Right lobe of liver (tissue), 6 donors: ENCODE results near the gene PIK3R4. TPM values are rescaled to one million over a fixed set of nuclear protein-coding genes. Genes with fewer than 3 reads are reported as not detected.
A peak's percentile ranks its signal among the peaks of the same experiment; 100 is the strongest.

Experiments
- ATAC-seq, 4 donors: fragments of 200-7000 bp; cut with Tn5 transposase; one replicate each; pipeline ENCODE4 v1.9.1; 2020; ENCODE audit warnings: mild to moderate bottlenecking in 4 of 4, moderate library complexity in 4 of 4
- DNase-seq, 3 donors: peaks; one replicate each; pipeline ENCODE4 v3.0.0-alpha.2; 2020
- H3K27ac ChIP-seq, 3 donors: fragments of 200-600 bp; one replicate each; pipeline ENCODE4 v1.8.0; 2022
- H3K27me3 ChIP-seq, 2 donors: fragments of 200-600 bp; one replicate each; pipeline ENCODE4 v1.8.0; 2022
- H3K36me3 ChIP-seq, 4 donors: fragments of 200-600 bp; sonication (generic) in 1 of 4; one replicate each; pipeline versions ENCODE4 v1.5.1 to v1.8.0; 2017 to 2022; ENCODE audit warnings: control low read depth in 1 of 4
- H3K4me1 ChIP-seq, 4 donors: fragments of 200-600 bp; sonication (generic) in 1 of 4; one replicate each; pipeline versions ENCODE4 v1.5.1 to v1.8.0; 2017 to 2022; ENCODE audit warnings: control low read depth in 1 of 4
- H3K4me3 ChIP-seq, 3 donors: fragments of 200-600 bp; one replicate each; pipeline ENCODE4 v1.8.0; 2022
- H3K9me3 ChIP-seq, 4 donors: fragments of 200-600 bp; sonication (generic) in 1 of 4; one replicate each; pipeline versions ENCODE4 v1.5.1 to v1.8.0; 2017 to 2022; ENCODE audit warnings: control low read depth in 1 of 4
- POLR2A ChIP-seq: fragments of 450-650 bp; IDR thresholded peaks from one replicate; pipeline ENCODE4 v1.6.1; 2017; ENCODE audit warnings: antibody characterized with exemption, mild to moderate bottlenecking
- WGBS: methylation state at CpG from one replicate; pipeline ENCODE4 v1.1.6; 2018; ENCODE audit warnings: low coverage, low lambda C conversion rate; ENCODE audit not compliant: insufficient coverage; ENCODE audit errors: missing lambda C conversion rate; 5-methylcytosine and 5-hydroxymethylcytosine counted together
- intact Hi-C, 2 donors: fragments of 100-400 bp; cut with DNase I; formaldehyde crosslinking; loops; one replicate each; pipeline versions ENCODE4 v1.11.2 to v1.14.1; 2022
- total RNA-seq, 6 experiments: library from RNA; depleted of rRNA in 2 of 6; stranded (reverse); fragments of >200 nt in 2 of 6; fragmentation: NEBNext Ultra II Directional in 3 of 6; extraction: Animal tissue kit (Norgen Biotek cat#: 25700) in 3 of 6; gene quantifications; one replicate each; pipeline versions ENCODE4 v1.1.0 to v1.2.4, GENCODE V29; 2016 to 2023
- TF ChIP-seq, protein P1 (sequence below), 4 donors: fragments of 200-600 bp in 3 of 4; fragments of 450-650 bp in 1 of 4; IDR thresholded peaks; one replicate each; pipeline versions ENCODE4 v1.5.1 to v1.8.0; 2016 to 2022; ENCODE audit warnings: antibody characterized with exemption in 4 of 4, mild to moderate bottlenecking in 2 of 4
- donor health status: DM: no; HTN: yes; CAD: no.
- donor health status: DM: no; HTN: no; CAD: no.
- donor health status: DM: no; HTN: no; CAD: no.
- donor health status: DM: no; HTN: yes; CAD: no.
- donor health status: DM: no; HTN: yes; CAD: no.

Gene PIK3R4
- total RNA-seq, 6 experiments from 2014 or later: 15.3 to 35.3 (median 24.1) TPM

DNA sequence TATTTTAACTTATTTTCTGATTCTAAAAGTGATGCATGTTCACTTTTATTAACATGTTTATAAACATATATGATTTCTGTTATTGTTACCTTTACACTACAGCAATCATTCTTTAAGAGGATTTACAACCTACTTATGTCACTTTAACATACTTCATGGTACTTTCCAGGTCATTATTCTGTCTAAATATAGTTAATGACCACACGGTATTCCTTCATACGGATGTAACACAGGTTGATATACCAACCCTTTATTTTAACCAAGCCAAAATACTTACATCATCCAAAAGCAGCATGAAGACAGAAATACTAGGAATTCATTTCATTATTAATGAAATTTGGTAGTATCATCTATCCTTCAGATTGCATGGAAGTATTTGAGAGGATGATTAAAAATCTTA lies 18.6 kb downstream of the PIK3R4 start:
- Histone ChIP-seq H3K4me3 (no peak overlapping the region), H3K27me3 (no peaks in the 10 kb centered on the region), H3K9me3 (no peaks in the 10 kb centered on the region), H3K27ac (peak overlapping the region in 2 of 3 donors; percentile 69), H3K36me3 (peaks cover 0 to 5% (median 0%) of the 10 kb centered on the region in 4 donors), H3K4me1 (peaks cover 0 to 47% (median 4%) of the 10 kb centered on the region in 4 donors)
- 31% methylated on average over 2 of the region's 2 CpGs for WGBS
- no peak for TF ChIP-seq POLR2A
- TF ChIP-seq, protein P1, sequence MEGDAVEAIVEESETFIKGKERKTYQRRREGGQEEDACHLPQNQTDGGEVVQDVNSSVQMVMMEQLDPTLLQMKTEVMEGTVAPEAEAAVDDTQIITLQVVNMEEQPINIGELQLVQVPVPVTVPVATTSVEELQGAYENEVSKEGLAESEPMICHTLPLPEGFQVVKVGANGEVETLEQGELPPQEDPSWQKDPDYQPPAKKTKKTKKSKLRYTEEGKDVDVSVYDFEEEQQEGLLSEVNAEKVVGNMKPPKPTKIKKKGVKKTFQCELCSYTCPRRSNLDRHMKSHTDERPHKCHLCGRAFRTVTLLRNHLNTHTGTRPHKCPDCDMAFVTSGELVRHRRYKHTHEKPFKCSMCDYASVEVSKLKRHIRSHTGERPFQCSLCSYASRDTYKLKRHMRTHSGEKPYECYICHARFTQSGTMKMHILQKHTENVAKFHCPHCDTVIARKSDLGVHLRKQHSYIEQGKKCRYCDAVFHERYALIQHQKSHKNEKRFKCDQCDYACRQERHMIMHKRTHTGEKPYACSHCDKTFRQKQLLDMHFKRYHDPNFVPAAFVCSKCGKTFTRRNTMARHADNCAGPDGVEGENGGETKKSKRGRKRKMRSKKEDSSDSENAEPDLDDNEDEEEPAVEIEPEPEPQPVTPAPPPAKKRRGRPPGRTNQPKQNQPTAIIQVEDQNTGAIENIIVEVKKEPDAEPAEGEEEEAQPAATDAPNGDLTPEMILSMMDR (IDR thresholded peaks at IDR 0.05): no peak
- intact Hi-C loops: no loop called here
- DNase-seq (no peak), ATAC-seq (no peak)

DNA sequence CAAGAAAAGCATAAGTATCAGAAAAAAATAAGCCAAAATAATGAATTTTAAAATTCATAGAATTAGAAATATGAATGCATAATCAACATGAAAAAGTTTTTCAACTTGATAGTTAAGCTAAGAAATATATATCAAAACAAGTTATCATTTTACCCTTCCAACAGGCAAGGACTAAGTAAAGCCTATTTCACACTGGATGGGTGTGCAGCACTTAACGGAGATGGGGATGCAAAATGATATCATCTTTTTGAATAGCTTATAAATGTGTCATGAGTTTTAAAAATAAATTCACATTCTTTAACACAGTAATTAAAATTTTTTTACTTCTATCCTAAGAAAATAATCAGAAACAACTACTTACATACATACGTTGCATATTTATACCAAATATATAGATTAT lies 20.9 kb downstream of the PIK3R4 start:
- WGBS: 90% methylated on average over 2 of the region's 2 CpGs
- Histone ChIP-seq H3K27ac (no peak overlapping the region), H3K27me3 (no peaks in the 10 kb centered on the region), H3K9me3 (no peaks in the 10 kb centered on the region), H3K4me1 (peaks cover 0 to 30% (median 4%) of the 10 kb centered on the region in 4 donors), H3K36me3 (peaks cover 0 to 7% (median 0%) of the 10 kb centered on the region in 4 donors), H3K4me3 (no peak overlapping the region)
- ATAC-seq (no peak), DNase-seq (no peak)
- intact Hi-C loops: no loop called here
- no peak for TF ChIP-seq POLR2A
- TF ChIP-seq, protein P1 (IDR thresholded peaks at IDR 0.05): no peak

DNA sequence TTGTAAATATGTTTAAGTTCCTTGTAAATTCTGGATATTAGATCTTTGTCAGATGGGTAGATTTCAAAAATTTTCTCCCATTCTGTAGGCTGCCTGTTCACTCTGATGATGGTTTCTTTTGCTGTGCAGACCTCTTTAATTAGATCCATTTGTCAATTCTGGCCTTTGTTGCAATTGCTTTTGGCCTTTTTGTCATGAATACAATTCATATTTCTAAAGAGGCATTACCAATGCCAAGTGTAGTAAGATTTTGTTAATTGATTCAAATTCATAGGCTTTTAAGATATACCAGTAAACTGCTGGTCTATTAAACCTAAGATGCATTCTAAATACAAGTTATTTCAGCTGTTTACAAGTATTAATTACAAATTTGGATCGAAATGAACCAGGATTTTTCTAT lies 31.0 kb downstream of the PIK3R4 start:
- ATAC-seq: no peak
- no peak for TF ChIP-seq POLR2A
- TF ChIP-seq, protein P1 (IDR thresholded peaks at IDR 0.05): no peak
- Histone ChIP-seq H3K4me3 (no peak overlapping the region), H3K36me3 (peaks cover 0 to 20% (median 3%) of the 10 kb centered on the region in 4 donors), H3K9me3 (no peaks in the 10 kb centered on the region), H3K27me3 (no peaks in the 10 kb centered on the region), H3K27ac (no peak overlapping the region), H3K4me1 (no peaks in the 10 kb centered on the region)
- WGBS: 93% methylated on average over 1 of the region's 1 CpG
- intact Hi-C loops: no loop called here
- no peak for DNase-seq

DNA sequence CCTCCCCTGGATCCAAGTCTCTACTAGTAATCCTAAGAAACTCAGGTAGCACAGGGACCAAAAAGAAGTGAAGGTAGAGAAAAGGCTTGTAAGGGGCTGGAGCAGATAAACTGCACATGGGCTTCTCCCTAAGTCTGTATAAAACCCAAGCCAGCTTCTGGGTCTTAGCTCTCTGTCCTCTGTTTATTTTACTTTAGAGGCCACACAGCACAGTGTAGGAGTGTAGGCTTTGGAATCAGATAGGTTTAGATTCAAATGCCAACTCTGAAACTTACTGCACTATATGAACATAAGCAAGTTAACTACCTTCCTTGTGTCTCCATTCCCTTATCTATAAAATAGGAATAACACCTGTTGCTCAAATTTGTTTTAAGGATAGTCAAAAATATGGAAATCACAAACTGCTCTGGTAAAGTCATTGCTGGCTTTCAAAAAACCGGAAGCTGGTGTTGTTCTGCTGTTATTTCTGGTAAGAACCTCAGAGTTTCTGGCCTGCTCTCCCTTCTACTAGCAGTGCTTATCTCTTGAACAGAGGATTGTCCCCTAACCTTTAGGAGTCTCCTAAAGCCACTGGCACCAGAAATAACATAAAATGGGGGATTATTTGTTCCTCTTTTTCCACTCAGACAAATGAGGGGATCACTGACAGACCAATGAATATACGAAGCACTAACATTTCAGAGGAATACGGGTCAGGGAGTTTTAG lies 33.8 kb downstream of the PIK3R4 start:
- TF ChIP-seq, protein P1 (IDR thresholded peaks at IDR 0.05): no peak
- no peak for TF ChIP-seq POLR2A
- intact Hi-C loops: no loop called here
- 72% methylated on average over 3 of the region's 3 CpGs for WGBS
- Histone ChIP-seq H3K4me3 (no peak overlapping the region), H3K9me3 (no peaks in the 10 kb centered on the region), H3K36me3 (peaks cover 0 to 19% (median 3%) of the 10 kb centered on the region in 4 donors), H3K27ac (no peak overlapping the region), H3K4me1 (peaks cover 0 to 18% (median under 1%) of the 10 kb centered on the region in 4 donors), H3K27me3 (no peaks in the 10 kb centered on the region)
- DNase-seq (no peak), ATAC-seq (no peak)
